Right lobe of liver (tissue), 6 donors: ENCODE results near the gene SLC17A3. TPM values are rescaled to one million over a fixed set of nuclear protein-coding genes. Genes with fewer than 3 reads are reported as not detected.

Experiments
- ATAC-seq, 4 donors: fragments of 200-7000 bp; cut with Tn5 transposase; one replicate each; pipeline ENCODE4 v1.9.1; 2020; ENCODE audit warnings: mild to moderate bottlenecking in 4 of 4, moderate library complexity in 4 of 4
- DNase-seq, 3 donors: peaks; one replicate each; pipeline ENCODE4 v3.0.0-alpha.2; 2020
- H3K27ac ChIP-seq, 3 donors: fragments of 200-600 bp; one replicate each; pipeline ENCODE4 v1.8.0; 2022
- H3K27me3 ChIP-seq, 2 donors: fragments of 200-600 bp; one replicate each; pipeline ENCODE4 v1.8.0; 2022
- H3K36me3 ChIP-seq, 4 donors: fragments of 200-600 bp; sonication (generic) in 1 of 4; one replicate each; pipeline versions ENCODE4 v1.5.1 to v1.8.0; 2017 to 2022; ENCODE audit warnings: control low read depth in 1 of 4
- H3K4me1 ChIP-seq, 4 donors: fragments of 200-600 bp; sonication (generic) in 1 of 4; one replicate each; pipeline versions ENCODE4 v1.5.1 to v1.8.0; 2017 to 2022; ENCODE audit warnings: control low read depth in 1 of 4
- H3K4me3 ChIP-seq, 3 donors: fragments of 200-600 bp; one replicate each; pipeline ENCODE4 v1.8.0; 2022
- H3K9me3 ChIP-seq, 4 donors: fragments of 200-600 bp; sonication (generic) in 1 of 4; one replicate each; pipeline versions ENCODE4 v1.5.1 to v1.8.0; 2017 to 2022; ENCODE audit warnings: control low read depth in 1 of 4
- POLR2A ChIP-seq: fragments of 450-650 bp; IDR thresholded peaks from one replicate; pipeline ENCODE4 v1.6.1; 2017; ENCODE audit warnings: antibody characterized with exemption, mild to moderate bottlenecking
- WGBS: methylation state at CpG from one replicate; pipeline ENCODE4 v1.1.6; 2018; ENCODE audit warnings: low coverage, low lambda C conversion rate; ENCODE audit not compliant: insufficient coverage; ENCODE audit errors: missing lambda C conversion rate; 5-methylcytosine and 5-hydroxymethylcytosine counted together
- intact Hi-C, 2 donors: fragments of 100-400 bp; cut with DNase I; formaldehyde crosslinking; loops; one replicate each; pipeline versions ENCODE4 v1.11.2 to v1.14.1; 2022
- total RNA-seq, 6 experiments: library from RNA; depleted of rRNA in 2 of 6; stranded (reverse); fragments of >200 nt in 2 of 6; fragmentation: NEBNext Ultra II Directional in 3 of 6; extraction: Animal tissue kit (Norgen Biotek cat#: 25700) in 3 of 6; gene quantifications; one replicate each; pipeline versions ENCODE4 v1.1.0 to v1.2.4, GENCODE V29; 2016 to 2023
- TF ChIP-seq, protein P1 (sequence below), 4 donors: fragments of 200-600 bp in 3 of 4; fragments of 450-650 bp in 1 of 4; IDR thresholded peaks; one replicate each; pipeline versions ENCODE4 v1.5.1 to v1.8.0; 2016 to 2022; ENCODE audit warnings: antibody characterized with exemption in 4 of 4, mild to moderate bottlenecking in 2 of 4
- donor health status: DM: no; HTN: yes; CAD: no.
- donor health status: DM: no; HTN: no; CAD: no.
- donor health status: DM: no; HTN: no; CAD: no.
- donor health status: DM: no; HTN: yes; CAD: no.
- donor health status: DM: no; HTN: yes; CAD: no.

Gene SLC17A3
- total RNA-seq, 6 experiments from 2014 or later = 9.5 to 31.4 (median 20.8) TPM

- H3K27ac ChIP-seq = no peak overlapping the region
- no peak overlapping the region for H3K4me3 ChIP-seq
- TF ChIP-seq, protein P1, sequence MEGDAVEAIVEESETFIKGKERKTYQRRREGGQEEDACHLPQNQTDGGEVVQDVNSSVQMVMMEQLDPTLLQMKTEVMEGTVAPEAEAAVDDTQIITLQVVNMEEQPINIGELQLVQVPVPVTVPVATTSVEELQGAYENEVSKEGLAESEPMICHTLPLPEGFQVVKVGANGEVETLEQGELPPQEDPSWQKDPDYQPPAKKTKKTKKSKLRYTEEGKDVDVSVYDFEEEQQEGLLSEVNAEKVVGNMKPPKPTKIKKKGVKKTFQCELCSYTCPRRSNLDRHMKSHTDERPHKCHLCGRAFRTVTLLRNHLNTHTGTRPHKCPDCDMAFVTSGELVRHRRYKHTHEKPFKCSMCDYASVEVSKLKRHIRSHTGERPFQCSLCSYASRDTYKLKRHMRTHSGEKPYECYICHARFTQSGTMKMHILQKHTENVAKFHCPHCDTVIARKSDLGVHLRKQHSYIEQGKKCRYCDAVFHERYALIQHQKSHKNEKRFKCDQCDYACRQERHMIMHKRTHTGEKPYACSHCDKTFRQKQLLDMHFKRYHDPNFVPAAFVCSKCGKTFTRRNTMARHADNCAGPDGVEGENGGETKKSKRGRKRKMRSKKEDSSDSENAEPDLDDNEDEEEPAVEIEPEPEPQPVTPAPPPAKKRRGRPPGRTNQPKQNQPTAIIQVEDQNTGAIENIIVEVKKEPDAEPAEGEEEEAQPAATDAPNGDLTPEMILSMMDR (IDR thresholded peaks at IDR 0.05) = no peak
- no peak for TF ChIP-seq POLR2A
- no peaks in the 10 kb centered on the region for H3K36me3 ChIP-seq
- ATAC-seq (no peak), DNase-seq (no peak)
- no peaks in the 10 kb centered on the region for H3K27me3 ChIP-seq
- 79% methylated on average over 3 of the region's 3 CpGs for WGBS
- no peaks in the 10 kb centered on the region for H3K9me3 ChIP-seq
- peaks cover 0 to 27% (median 7%) of the 10 kb centered on the region in 4 donors for H3K4me1 ChIP-seq
- intact Hi-C loops = no loop called here
These were observed 22.2 kb upstream of the SLC17A3 start for GRCh38 chr6:25896252-25896651.

GRCh38 chr6:25895771-25896170, 21.7 kb upstream of the SLC17A3 start:
- ATAC-seq (no peak), DNase-seq (no peak)
- TF ChIP-seq, protein P1 (IDR thresholded peaks at IDR 0.05) = no peak
- TF ChIP-seq POLR2A = no peak
- intact Hi-C loops = no loop called here
- Histone ChIP-seq H3K36me3 (no peaks in the 10 kb centered on the region), H3K4me3 (no peak overlapping the region), H3K27ac (no peak overlapping the region), H3K4me1 (peaks cover 0 to 22% (median 5%) of the 10 kb centered on the region in 4 donors), H3K9me3 (no peaks in the 10 kb centered on the region), H3K27me3 (no peaks in the 10 kb centered on the region)
- WGBS = 71% methylated on average over 1 of the region's 1 CpG

- no peak overlapping the region for H3K27ac ChIP-seq
- H3K4me3 ChIP-seq = no peak overlapping the region
- H3K36me3 ChIP-seq = no peaks in the 10 kb centered on the region
- peaks cover 0 to 10% (median 0%) of the 10 kb centered on the region in 4 donors for H3K4me1 ChIP-seq
- ATAC-seq (no peak), DNase-seq (no peak)
- H3K9me3 ChIP-seq = no peaks in the 10 kb centered on the region
- H3K27me3 ChIP-seq = no peaks in the 10 kb centered on the region
- no peak for TF ChIP-seq POLR2A
- TF ChIP-seq, protein P1 (IDR thresholded peaks at IDR 0.05) = no peak
- intact Hi-C loops = no loop called here
- 93% methylated on average over 6 of the region's 6 CpGs for WGBS
These were observed 19.7 kb upstream of the SLC17A3 start for GRCh38 chr6:25893778-25894177.

GRCh38 chr6:25892877-25893276, 18.8 kb upstream of the SLC17A3 start:
- TF ChIP-seq, protein P1 (IDR thresholded peaks at IDR 0.05) = no peak
- no peak for DNase-seq
- Histone ChIP-seq H3K4me1 (peaks cover 0 to 3% (median 0%) of the 10 kb centered on the region in 4 donors), H3K27ac (no peak overlapping the region), H3K4me3 (no peak overlapping the region), H3K27me3 (no peaks in the 10 kb centered on the region), H3K36me3 (no peaks in the 10 kb centered on the region), H3K9me3 (no peaks in the 10 kb centered on the region)
- no peak for ATAC-seq
- intact Hi-C loops = no loop called here
